ENCODE data around the gene BMPR1B. TPM values are rescaled to one million over a fixed set of nuclear protein-coding genes. Genes with fewer than 3 reads are reported as not detected.

The BMPR1B gene
- total and polyA plus RNA-seq, 9 of the 15 experiments (the other 6 are each of a cell fraction or from before 2014, with no cell fraction given): 0.01 TPM; not detected in 8

DNA sequence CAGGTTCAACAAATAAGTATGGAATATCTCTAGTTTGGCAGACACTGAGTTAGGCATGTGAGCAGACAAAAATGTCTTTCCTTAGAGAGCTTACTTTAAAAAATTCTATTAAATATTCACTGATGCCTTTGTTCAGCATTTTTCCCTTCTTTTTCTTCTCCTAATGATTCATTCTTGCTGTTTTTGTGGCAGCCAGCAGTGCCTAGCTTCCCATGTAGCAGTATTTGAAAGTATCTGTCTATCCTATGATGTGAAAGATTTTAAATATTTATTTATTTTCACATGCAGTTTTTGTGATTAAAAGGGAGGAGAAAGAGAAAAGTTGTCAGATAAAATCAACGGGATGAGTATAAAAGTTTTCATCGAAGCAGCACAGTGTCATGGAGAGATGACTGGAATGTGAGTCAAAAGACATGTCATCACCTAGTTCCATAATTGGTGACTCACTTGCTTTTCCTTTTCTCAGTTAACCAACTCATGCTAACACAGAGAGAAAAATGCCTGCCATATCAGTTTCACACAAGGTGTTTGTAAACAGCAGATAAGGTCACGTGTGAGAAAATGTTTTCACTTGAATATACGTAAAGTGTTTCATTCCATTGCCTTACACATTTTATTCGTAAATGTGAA, 69.8 kb downstream of the BMPR1B start (continued):
- TF ChIP-seq, protein P1, sequence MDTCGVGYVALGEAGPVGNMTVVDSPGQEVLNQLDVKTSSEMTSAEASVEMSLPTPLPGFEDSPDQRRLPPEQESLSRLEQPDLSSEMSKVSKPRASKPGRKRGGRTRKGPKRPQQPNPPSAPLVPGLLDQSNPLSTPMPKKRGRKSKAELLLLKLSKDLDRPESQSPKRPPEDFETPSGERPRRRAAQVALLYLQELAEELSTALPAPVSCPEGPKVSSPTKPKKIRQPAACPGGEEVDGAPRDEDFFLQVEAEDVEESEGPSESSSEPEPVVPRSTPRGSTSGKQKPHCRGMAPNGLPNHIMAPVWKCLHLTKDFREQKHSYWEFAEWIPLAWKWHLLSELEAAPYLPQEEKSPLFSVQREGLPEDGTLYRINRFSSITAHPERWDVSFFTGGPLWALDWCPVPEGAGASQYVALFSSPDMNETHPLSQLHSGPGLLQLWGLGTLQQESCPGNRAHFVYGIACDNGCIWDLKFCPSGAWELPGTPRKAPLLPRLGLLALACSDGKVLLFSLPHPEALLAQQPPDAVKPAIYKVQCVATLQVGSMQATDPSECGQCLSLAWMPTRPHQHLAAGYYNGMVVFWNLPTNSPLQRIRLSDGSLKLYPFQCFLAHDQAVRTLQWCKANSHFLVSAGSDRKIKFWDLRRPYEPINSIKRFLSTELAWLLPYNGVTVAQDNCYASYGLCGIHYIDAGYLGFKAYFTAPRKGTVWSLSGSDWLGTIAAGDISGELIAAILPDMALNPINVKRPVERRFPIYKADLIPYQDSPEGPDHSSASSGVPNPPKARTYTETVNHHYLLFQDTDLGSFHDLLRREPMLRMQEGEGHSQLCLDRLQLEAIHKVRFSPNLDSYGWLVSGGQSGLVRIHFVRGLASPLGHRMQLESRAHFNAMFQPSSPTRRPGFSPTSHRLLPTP (IDR thresholded peaks at IDR 0.05; ENCODE audit: borderline replicate concordance, extremely low read depth, insufficient read length): no peak
- no peak for TF ChIP-seq NR4A1 (CRISPR knock-in tag; IDR thresholded peaks at IDR 0.05)
- TF ChIP-seq NR4A1 (tag; IDR thresholded peaks at IDR 0.05): no peak
- TF ChIP-seq CXXC5 (CRISPR knock-in tag; IDR thresholded peaks at IDR 0.05): no peak
- no peak for TF ChIP-seq NELFE (IDR thresholded peaks at IDR 0.05; ENCODE audit: insufficient read depth, insufficient read length)
- TF ChIP-seq MTA2 (IDR thresholded peaks at IDR 0.05; ENCODE audit: low read depth): 0 out of 2 replicates have a peak, but pooled peaks have one; percentile 10
- TF ChIP-seq ZNF408 (CRISPR knock-in tag; IDR thresholded peaks at IDR 0.05; ENCODE audit: low read depth): no peak
- no peak for TF ChIP-seq KAT8 (IDR thresholded peaks at IDR 0.05; ENCODE audit: low read depth)
- TF ChIP-seq, protein P2, sequence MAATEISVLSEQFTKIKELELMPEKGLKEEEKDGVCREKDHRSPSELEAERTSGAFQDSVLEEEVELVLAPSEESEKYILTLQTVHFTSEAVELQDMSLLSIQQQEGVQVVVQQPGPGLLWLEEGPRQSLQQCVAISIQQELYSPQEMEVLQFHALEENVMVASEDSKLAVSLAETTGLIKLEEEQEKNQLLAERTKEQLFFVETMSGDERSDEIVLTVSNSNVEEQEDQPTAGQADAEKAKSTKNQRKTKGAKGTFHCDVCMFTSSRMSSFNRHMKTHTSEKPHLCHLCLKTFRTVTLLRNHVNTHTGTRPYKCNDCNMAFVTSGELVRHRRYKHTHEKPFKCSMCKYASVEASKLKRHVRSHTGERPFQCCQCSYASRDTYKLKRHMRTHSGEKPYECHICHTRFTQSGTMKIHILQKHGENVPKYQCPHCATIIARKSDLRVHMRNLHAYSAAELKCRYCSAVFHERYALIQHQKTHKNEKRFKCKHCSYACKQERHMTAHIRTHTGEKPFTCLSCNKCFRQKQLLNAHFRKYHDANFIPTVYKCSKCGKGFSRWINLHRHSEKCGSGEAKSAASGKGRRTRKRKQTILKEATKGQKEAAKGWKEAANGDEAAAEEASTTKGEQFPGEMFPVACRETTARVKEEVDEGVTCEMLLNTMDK (IDR thresholded peaks at IDR 0.05; ENCODE audit: borderline replicate concordance, insufficient read depth, low read depth, low read length, poor library complexity, severe bottlenecking): no peak
- TF ChIP-seq, protein P3, sequence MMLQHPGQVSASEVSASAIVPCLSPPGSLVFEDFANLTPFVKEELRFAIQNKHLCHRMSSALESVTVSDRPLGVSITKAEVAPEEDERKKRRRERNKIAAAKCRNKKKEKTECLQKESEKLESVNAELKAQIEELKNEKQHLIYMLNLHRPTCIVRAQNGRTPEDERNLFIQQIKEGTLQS (IDR thresholded peaks at IDR 0.05): peak; percentile 90
- TF ChIP-seq, protein P3 (CRISPR knock-in tag; conservative IDR thresholded peaks at IDR 0.05): no peak
- no peak for TF ChIP-seq TEAD2 (tag; IDR thresholded peaks at IDR 0.05)
- peak; percentile 33; the same call in 1 of the 2 replicates for TF ChIP-seq USF2 (CRISPR knock-in tag; IDR thresholded peaks at IDR 0.05)
- peak; percentile 72; the same call in 1 of the 2 replicates for TF ChIP-seq JUN (IDR thresholded peaks at IDR 0.05; ENCODE audit: borderline replicate concordance, low read depth, low read length)
- no peak for TF ChIP-seq JUN (CRISPR knock-in tag; IDR thresholded peaks at IDR 0.05; ENCODE audit: borderline replicate concordance)
- TF ChIP-seq SREBF1 (IDR thresholded peaks at IDR 0.05; ENCODE audit: borderline replicate concordance, low read depth, low read length): no peak
- TF ChIP-seq FOXK2 (conservative IDR thresholded peaks at IDR 0.05 in 1 of 2, IDR thresholded peaks at IDR 0.05 in 1 of 2; ENCODE audit: low read depth in 2 of 2): 0 out of 4 replicates have a peak, but pooled peaks have one; percentile 22 to 26
- TF ChIP-seq HDAC1 (IDR thresholded peaks at IDR 0.05): no peak
- TF ChIP-seq RB1 (IDR thresholded peaks at IDR 0.05; ENCODE audit: low read depth): no peak
- TF ChIP-seq PYGO2 (tag; IDR thresholded peaks at IDR 0.05): no peak
- peak; percentile 63 for TF ChIP-seq DPF2 (IDR thresholded peaks at IDR 0.05)
- no peak for TF ChIP-seq TRIM24 (IDR thresholded peaks at IDR 0.05)
- TF ChIP-seq ZNF384 (IDR thresholded peaks at IDR 0.05; ENCODE audit: low read depth, low read length): no peak
